G401.6 (cell line): ENCODE results near the gene GZMM.

Source experiments
- FAIRE-seq: peaks from 2 replicates; lab custom pipeline; 2012; peaks lifted over from hg19 to GRCh38; lab: Jason Lieb, UNC

GZMM gene

DNA sequence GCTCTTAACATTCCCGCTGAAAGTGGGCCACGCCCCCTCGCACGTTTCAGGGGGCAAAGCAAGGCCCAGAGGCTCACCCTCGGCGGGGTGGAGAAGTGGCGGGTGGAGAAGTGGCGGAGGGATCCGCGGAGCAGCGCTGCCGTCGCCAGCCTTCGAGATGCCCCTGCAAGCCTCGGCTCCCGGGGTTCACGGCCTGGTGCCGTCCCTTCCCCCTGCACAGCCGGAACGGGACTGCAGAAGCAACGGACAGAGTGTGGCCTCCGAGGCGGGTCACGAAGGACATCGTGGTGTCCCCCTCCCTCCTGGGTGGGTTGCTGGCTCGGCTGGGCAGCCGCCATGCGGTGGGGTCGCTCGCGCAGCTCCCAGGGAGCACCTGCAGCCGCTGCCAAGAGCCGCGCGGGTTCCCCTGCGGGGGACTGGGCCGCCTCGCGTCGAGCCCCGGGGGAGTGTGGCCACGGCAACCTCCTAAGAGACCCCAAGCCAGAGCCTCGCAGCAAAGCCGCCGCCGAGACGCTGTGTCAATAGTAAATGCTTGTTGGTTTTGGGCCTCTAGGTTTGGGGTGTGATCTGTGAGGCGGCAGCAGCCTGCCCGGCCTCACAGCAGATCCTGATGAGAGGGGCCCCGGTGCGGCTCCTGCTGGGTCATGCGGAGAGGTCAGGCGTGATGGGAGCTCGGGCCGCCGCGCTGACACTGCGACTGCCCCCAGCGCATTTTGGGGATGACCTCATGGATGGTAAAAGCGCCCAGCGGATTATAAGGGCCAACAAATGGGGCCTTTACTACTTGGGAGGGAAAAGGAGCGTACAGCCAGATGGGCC lies 31.1 kb upstream of the GZMM start:
- FAIRE-seq, result no peak

DNA sequence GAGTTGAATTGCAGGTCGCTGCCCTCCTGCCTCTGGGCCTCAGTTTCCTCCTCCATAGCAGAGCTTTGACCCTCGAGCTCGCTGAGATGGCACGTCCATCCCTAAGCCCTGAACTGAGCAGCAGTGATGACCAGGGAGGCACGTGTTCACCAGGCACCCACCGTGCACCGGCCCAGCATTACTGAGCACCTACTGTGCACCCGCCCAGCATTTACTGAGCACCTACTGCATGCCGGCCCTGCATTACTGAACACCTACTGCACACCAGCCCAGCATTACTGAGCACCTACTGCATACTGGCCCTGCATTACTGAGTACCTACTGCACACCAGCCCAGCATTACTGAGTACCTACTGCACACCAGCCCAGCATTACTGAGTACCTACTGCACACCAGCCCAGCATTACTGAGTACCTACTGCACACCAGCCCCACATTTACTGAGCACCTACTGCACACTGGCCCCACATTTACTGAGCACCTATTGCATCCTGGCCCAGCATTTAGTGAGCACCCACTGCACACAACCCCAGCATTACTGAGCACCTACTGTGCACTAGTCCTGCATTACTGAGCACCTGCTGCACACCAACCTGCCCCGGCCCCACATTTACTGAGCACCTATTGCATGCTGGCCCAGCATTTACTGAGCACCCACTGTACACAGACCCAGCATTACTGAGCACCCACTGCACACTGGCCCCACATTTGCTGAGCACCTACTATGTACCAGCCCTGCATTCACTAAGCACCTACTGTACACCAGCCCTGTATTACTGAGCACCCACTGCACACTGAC lies 30.3 kb upstream of the GZMM start:
- FAIRE-seq, result no peak

DNA sequence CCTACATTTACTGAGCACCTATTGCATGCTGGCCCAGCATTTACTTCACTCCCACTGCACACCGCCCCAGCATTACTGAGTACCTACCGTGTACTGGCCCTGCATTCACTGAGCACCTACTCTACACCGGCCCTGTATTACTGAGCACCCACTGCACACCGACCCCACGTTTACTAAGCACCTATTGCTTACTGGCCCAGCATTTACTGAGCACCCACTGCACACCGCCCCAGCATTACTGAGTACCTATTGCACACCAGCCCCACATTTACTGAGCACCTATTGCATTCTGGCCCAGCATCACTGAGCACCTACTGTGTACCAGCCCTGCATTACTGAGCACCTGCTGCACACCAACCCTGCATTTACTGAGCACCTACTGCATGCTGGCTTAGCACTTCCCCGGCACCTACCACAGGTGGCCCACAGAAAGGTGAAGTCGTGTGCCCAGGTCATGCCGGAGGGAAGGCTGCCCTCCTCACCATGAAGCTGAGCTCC lies 29.6 kb upstream of the GZMM start:
- no peak for FAIRE-seq

DNA sequence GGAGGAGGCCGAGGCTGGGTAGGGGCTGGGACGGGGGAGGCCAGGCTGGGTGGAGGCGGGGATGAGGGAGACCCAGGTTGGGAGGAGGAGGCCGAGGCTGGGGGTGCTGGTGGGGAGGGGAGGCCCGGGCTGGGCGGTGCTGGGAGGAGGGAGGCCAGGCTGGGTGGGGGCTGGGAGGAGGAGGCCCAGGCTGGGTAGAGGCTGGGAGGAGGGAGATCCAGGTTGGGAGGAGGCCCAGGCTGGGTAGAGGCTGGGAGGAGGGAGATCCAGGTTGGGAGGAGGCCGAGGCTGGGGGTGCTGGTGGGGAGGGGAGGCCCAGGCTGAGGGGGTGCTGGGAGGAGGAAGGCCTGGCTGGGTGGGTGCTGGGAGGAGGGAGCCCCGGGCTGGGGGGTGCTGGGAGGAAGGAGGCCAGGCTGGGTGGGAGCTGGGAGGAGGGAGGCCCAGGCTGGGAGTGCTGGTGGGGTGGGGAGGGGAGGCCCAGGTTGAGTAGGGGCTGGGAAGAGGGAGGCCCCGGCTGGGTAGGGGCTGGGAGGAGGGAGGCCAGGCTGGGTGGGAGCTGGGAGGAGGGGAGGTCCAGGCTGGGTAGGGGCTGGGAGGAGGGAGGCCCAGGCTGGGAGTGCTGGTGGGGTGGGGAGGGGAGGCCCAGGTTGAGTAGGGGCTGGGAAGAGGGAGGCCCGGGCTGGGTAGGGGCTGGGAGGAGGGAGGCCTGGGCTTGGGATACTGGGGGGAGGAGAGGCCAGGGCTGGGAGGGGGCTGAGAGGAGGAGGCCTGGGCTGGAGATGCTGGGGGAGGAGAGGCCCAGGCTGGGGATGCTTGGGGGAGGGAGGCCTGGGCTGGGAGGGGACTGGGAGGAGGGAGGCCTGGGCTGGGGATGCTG lies 25.9 kb upstream of the GZMM start:
- FAIRE-seq, result no peak

DNA sequence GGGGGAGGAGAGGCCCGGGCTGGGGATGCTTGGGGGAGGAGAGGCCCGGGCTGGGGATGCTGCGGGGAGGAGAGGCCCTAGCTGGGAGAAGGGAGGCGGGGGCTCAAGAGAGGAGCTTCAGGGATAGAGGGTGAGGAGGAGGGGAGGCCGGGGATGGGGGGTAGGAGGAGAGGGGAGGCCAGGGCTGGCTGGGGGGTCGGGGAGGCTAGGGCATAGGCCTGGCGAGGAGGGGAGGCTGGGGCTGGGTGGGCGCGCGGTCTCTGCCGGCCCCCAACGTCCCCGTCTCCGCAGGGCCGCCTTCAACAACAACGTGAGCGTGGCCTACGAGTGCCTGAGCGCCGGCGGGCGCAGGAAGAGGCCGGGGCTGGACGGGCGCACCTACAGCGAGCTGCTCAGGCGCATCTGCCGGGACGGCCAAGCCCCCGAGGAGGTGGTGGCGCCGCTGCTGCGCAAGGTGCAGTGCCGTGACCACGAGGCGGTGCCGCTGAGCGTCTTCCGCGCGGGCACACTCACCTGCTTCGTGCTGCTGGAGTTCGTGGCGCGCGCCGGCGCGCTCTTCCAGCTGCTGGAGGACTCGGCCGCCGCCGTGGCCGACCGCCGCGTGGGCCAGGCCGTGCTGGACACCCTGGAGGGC lies 25.1 kb upstream of the GZMM start:
- no peak for FAIRE-seq

DNA sequence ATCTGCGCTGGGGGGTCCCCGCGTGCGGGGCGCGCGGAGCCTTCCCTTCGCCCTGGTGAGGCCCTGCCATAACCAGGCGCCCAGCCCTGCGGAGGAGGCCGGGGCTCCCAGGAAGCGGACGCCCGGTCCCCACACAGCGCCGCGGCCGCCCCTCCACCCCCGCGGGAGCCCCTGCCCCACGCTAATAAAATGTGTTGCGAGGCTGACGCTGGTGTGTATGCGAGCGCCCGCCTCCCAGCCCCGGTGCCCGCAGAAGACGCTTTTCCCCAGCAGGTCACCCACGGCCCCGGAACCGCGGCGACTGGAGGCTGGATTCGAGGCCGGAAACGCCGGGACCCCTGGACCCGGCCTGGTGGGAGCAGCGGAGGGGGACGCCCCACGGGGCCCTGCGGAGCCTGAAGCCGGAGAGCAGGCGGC lies 24.4 kb upstream of the GZMM start:
- FAIRE-seq, result no peak

DNA sequence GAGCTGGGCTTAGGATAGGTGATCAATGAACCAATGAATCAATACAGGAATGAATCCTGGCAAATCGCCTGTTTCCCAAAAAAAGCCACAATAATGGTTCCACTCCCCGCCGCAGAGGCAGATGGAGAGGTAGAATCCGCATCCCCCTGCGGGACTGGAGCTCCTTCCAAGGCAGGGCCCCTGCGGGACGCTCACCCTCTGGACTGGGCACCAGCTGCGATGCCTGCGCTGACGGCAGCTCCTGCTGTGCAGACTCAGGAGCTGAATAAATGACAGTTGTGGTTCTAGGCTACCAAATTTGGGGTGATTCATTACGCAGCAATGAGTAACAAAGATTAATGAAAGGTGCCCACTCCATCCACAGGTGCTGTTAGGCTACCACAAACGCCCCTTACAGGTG lies 21.1 kb upstream of the GZMM start:
- FAIRE-seq, result no peak

DNA sequence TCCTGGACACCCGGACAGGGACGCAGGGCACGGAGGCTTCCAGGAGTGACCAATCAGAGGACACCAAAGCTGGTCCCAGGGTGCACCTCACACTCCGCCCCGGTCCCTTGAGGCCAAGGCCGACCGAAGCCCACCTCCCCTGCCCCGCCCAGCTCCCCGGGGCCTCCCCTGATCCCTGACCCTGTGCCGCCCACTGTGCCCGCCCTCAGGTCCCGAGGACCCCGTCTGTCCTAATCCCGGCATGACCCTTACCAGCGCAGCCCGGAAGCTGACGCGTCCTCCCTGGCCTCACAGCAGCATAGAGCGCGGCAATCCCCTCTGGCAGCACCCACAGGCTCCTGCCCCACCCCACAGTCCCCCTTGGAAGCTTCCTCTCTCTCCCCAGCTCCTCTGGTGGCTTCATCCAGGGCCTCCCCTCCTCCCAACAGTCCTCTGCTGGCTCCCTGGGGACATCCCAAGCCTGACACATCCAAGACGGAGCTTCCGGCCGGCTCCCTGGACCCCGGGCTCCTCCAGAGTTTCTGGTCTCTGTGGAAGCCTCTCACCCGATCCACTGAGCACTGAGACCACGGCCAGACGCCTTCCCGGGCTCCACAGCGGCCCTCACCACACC lies 19.7 kb upstream of the GZMM start:
- FAIRE-seq, result no peak

DNA sequence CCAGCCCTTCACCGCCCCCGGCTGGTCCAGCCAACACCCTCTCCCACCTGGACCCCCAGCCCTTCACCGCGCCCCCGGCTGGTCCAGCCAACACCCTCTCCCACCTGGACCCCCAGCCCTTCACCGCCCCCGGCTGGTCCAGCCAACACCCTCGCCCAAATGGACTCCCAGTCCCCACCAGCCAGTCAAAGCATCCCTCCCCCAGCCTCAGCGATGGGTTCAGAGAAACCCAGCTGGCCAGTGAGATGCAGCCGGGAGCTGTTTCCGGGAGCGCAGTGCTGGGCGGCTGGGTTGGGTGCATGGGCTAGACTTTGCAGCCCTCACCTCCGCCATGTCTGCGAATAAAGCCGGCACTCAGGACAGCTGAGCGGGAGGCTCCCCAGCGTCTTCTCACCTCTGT lies 18.8 kb upstream of the GZMM start:
- no peak for FAIRE-seq

DNA sequence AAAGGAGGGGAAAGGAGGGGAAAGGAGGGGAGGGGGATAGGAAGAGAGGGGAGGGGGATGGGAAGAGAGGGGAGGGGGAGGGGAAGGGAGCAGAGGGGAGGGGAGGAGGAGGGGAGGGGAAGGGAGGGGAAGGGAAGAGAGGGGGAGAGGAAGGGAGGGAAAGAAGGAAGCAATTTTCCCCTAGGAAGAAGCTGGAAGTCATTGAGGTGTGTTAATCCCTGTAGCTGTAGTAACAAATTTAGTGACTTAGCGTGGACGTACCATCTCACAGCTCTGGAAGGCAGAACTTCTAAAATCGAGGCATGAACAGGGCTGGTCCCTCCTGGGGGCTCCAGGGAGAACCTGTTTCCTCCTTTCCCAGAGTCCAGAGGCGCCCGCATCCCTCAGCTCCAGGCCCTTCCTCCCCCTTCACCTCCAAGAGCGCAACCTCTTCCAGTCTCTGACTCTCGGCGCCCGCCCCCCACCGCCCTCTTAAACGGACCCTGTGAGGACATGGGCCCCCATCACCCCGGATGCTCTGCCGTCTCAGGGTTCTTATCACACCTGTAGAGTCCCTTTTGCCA lies 17.9 kb upstream of the GZMM start:
- no peak for FAIRE-seq

DNA sequence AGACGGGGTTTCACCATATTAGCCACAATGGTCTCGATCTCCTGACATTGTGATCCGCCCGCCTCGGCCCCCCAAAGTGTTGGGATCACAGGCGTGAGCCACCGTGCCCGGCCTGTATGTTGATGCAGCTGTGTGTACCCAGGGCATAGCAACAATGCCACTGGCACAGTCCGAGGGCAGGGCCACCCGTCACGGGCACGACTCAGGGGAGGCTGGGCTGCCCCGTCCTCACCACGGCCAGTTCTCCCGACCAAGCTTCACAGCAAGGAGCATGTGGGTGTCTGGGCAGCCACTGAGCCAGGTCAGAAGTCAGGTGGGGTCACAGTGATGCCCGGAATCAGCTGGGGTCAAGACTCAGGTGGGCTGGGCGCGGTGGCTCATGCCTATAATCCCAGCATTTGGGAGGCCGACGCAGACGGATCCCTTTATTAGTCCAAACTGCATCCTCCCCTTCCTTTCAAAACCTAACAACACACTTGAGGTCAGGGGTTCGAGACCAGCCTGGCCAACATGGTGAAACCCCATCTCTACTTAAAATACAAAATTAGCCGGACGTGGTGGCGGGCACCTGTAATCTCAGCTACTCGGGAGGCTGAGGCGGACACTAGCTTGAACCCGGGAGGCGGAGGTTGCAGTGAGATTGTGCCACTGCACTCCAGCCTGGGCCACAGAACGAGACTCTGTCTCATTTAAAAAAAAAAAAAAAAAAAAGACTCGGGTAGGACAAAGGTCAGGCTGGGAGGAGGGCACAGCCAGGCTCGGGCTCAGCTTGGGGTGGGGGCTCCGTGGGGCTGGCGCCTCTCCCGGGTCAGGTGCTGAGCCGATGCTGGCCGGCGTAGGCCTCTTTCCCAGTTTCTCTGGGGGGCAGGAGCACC lies 13.5 kb upstream of the GZMM start:
- FAIRE-seq, result no peak

DNA sequence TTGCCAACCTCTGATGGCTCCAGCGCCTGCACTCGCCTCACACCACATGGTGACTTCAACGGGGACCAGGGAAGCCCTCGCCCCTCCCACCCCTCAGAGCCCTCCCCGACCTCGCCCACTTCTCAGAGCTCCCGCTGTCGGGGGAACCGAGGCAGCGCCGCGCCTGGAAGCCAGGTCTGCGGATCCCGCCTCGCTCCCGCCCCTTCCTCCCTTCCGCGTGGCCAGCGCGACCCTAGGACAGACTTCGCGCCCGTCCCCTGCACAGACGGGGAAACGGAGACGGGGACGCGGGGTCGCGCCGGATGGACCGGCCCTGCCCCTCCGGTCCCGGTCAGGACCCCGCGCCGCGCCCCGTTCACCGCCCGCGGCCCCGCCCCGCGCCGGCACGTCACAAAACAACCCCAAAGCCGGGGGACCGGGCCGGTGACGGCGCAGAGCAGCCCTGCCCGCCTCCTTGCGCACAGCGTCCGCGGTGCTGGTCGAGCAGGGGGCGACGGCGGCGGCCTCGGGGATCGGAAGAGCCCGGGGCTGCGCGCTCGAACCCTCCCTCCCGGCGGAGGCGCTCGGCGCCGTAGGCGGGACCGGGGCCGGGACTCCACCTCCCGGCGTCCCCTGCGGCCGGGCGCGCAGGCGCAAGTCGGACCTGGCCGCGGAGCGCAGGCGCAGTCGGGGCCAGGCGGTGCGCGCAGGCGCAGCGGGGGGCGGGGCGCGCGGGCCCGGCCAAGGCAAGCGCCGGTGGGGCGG lies 12.7 kb upstream of the GZMM start:
- FAIRE-seq, result no peak

DNA sequence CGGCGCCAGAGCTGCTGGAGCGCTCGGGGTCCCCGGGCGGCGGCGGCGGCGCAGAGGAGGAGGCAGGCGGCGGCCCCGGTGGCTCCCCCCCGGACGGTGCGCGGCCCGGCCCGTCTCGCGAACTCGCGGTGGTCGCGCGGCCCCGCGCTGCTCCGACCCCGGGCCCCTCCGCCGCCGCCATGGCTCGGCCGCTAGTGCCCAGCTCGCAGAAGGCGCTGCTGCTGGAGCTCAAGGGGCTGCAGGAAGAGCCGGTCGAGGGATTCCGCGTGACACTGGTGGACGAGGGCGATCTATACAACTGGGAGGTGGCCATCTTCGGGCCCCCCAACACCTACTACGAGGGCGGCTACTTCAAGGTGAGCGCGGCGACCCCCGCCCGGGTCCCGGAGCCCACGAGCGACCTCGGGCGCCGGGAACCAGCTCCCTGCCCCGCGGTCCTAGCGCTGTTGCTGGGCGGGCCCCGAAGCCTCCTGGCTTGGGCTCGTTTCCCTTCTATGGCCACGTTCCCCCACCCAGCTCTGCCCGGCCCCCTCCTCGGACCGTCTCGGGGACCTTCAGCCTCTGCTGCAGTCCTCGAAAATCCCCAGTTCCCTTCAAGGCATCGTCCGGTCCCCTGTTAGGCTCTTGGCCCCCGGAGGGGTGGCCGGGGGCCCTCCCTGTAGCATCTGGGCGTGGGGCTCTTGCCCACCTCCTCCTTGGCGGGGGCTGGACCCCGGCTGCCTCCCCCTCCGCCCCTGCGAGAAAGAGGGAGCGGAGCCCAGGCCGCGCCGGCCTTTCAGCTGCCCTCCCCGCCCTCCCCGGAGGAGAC lies 11.9 kb upstream of the GZMM start, which contains the start of gene CDC34:
CDC34 (plus strand) TSS at position 8 of the 808 bp plus-strand sequence; CDS start at position 180, 172 bp downstream.
- no peak for FAIRE-seq

DNA sequence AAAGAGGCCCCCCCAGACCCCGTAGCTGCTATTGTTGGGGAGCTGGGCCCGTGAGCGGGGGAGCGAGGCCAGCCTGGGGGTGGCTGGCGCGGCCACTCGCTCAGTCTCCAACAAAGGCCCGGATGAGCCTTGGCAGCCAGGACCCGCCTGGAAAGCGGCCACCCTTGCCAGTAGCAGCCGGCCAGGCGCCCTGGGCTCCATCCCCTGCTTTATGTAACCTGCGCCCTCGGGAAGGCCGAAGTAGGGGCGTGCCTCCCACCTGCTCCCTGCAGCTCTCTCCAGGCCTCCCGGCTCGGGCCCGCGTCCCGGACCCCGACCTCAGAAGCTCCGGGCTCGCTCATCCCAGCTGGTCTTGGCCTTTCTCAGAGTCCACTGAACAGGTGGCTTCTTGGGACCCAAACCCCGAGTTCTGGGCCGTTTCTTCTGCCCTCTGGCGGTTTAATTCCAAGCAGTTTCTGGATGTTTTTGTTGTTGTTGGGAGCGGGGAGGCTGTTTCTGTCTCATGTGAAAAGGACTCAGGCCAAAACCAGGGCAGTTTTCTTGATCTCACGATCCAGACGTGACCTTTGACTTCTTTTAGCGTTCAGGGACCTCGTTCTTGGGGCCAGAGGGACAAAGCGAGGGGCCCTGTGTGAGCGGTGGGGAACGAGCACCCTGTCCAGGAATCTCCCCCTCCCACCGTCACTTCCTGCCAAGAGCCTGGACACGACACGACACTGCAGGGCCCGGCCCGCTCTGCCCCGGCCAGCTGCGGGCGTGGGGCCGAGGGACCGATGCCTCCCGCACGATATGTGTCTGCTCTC lies 11.1 kb upstream of the GZMM start:
- FAIRE-seq, result no peak

DNA sequence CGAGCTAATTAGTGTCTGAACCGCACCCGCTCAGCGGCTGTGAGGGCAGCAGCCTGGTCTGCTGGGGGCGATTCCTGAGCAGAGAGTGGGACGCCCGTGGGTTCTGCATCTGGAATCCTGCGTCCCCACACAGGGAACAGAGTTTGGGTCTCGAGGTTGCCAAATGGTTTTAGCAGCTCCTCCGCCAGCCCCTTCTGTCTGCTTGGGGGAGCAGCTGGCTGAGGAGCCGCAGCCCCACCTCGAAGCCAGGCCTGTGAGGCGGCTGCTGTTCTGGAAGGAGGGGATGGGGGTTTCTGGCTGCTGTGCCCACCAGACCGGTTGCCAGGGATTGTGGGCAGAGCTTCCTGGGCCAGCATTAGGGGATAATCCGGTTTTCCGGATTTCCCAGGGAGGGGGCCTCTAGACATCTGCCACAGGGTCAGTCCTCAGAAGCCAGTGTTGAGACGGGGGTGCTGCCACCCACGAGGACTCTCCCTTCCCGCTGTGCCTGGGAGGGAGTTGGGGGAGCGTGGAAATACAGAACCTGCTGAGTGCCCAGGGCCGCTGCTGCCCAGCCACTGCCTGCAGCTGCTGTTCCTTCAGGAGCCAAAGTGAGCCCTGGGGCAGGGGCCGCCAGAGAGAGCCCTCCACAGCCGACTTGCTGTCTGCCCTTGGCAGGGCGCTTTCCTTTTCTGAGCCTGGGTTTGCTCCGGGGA lies 10.3 kb upstream of the GZMM start:
- FAIRE-seq, result no peak

DNA sequence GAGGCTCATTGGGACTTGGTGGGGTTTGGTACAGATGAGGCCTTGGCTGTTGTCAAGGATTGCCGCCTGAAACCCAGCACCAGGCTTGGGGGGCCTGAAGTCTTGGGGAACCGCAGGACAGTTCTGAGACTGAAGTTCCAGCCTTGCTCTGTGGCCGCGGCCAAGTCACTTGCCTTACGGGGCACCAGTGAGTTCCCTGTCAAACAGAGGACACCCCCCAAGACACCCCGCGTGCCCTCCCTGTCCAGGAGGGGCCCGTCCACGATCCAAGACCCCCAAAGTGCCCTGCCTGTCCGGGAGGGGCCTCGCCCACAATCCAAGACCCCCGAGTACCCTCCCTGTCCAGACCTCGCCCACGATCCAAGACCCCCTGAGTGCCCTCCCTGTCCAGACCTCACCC lies 9.8 kb upstream of the GZMM start:
- FAIRE-seq, result no peak
